MM.1S (cell line): Measurements from ENCODE around the gene PRAMEF33.
"Not testable (repeated sequence)": the region's sequence is repeated elsewhere in the genome, so short reads cannot be mapped to it uniquely, and the experiment has no call there.

ENCODE experiments used
- EZH2 ChIP-seq: fragments of 300-600 bp; sonication (generic); optimal IDR thresholded peaks from 2 replicates; pipeline ENCODE3; 2017; ENCODE audit warnings: low read depth, mild to moderate bottlenecking, antibody characterized with exemption, low read length, mixed read lengths
- TF ChIP-seq, protein P1 (sequence below): fragments of 300-600 bp; sonication (generic); IDR thresholded peaks from 2 replicates; pipeline ENCODE4 v1.5.1; 2016; ENCODE audit warnings: antibody characterized with exemption, low read length, mixed read lengths

DNA sequence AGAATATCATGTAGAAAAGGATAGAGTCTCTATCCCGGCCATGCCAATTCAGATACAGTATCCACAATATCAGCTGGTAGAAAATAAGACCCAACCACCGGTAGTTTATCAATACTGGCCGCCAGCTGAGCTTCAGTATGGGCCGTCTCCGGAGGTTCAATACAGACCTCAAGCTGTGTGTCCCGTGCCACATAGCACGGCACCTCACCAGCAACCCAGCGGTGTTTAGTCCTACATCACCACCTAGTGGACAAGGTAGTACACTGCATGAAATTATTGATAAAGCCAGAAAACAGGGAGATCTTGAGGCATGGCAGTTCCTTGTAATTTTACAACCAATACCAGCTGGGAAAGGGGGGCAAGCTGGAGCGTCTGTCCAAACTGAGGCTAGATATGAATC is 51.1 kb downstream of the PRAMEF33 start:
- TF ChIP-seq, protein P1, sequence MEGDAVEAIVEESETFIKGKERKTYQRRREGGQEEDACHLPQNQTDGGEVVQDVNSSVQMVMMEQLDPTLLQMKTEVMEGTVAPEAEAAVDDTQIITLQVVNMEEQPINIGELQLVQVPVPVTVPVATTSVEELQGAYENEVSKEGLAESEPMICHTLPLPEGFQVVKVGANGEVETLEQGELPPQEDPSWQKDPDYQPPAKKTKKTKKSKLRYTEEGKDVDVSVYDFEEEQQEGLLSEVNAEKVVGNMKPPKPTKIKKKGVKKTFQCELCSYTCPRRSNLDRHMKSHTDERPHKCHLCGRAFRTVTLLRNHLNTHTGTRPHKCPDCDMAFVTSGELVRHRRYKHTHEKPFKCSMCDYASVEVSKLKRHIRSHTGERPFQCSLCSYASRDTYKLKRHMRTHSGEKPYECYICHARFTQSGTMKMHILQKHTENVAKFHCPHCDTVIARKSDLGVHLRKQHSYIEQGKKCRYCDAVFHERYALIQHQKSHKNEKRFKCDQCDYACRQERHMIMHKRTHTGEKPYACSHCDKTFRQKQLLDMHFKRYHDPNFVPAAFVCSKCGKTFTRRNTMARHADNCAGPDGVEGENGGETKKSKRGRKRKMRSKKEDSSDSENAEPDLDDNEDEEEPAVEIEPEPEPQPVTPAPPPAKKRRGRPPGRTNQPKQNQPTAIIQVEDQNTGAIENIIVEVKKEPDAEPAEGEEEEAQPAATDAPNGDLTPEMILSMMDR, result not testable (repeated sequence)
- not testable (repeated sequence) for TF ChIP-seq EZH2
